IMR-90 (cell line): ENCODE measurements around the gene MYNN. TPM values are rescaled to one million over a fixed set of nuclear protein-coding genes. Genes with fewer than 3 reads are reported as not detected.
A peak's percentile ranks its signal among the peaks of the same experiment; 100 is the strongest.

ENCODE experiments used
- ATAC-seq: fragments of 200-7000 bp; cut with Tn5 transposase; 2 replicates; pipeline ENCODE4 v1.9.1; 2020; ENCODE audit warnings: low read depth, mild to moderate bottlenecking, moderate library complexity
- BruUV-seq: library from RNA; stranded (reverse); fragments of 400-500 nt; replicated peaks from 2 replicates; lab custom pipeline; 2021; lab: Mats Ljungman, UMichigan
- CTCF ChIA-PET: fragments of 300-600 bp; formaldehyde crosslinking; extraction: SDS; loops from one replicate; lab custom pipeline; 2021; ENCODE audit warnings: antibody characterized with exemption; lab: Yijun Ruan, JAX
- POLR2A ChIA-PET: fragments of 300-600 bp; sonication (Branson Sonifier 250); formaldehyde crosslinking; loops from one replicate; lab custom pipeline; 2022; ENCODE audit warnings: antibody characterized with exemption; ENCODE audit not compliant: unreplicated experiment; lab: Charles Lee
- DNase-seq: peaks from one replicate; pipeline ENCODE4 v3.0.0; 2013
- H2AFZ ChIP-seq: replicated peaks from 2 replicates; pipeline ENCODE3; 2013; ENCODE audit warnings: low read length, mild to moderate bottlenecking; ENCODE audit not compliant: poor library complexity
- H2AK5ac ChIP-seq: 2 replicates; pipeline ENCODE4 v1.6.1; 2013; ENCODE audit warnings: low read depth, low read length, inconsistent platforms
- H2AK9ac ChIP-seq: replicated peaks from 2 replicates; pipeline ENCODE3; 2013; ENCODE audit warnings: mild to moderate bottlenecking, low read depth, low read length, moderate library complexity; ENCODE audit not compliant: poor library complexity
- H2BK120ac ChIP-seq: 2 replicates; pipeline ENCODE4 v1.6.1; 2013; ENCODE audit warnings: low read depth, low read length, inconsistent platforms
- H2BK15ac ChIP-seq: 3 replicates; pipeline ENCODE4 v1.6.1; 2013; ENCODE audit warnings: low read depth, low read length, inconsistent platforms
- H2BK20ac ChIP-seq: 2 replicates; pipeline ENCODE4 v1.6.1; 2013; ENCODE audit warnings: low read depth, mild to moderate bottlenecking, inconsistent platforms, low read length, moderate library complexity
- H2BK5ac ChIP-seq: 2 replicates; pipeline ENCODE4 v1.6.1; 2013; ENCODE audit warnings: mild to moderate bottlenecking, low read depth, low read length, inconsistent platforms; ENCODE audit not compliant: poor library complexity, severe bottlenecking
- H3K14ac ChIP-seq: replicated peaks from 2 replicates; pipeline ENCODE4 v1.6.1; 2013; ENCODE audit warnings: low read depth, low read length, inconsistent platforms
- H3K18ac ChIP-seq: 2 replicates; pipeline ENCODE4 v1.6.1; 2013; ENCODE audit warnings: low read depth, low read length, control low read depth
- H3K23ac ChIP-seq: 2 replicates; pipeline ENCODE4 v1.6.1; 2013; ENCODE audit warnings: low read depth, low read length, inconsistent platforms
- H3K27ac ChIP-seq: 2 replicates; pipeline ENCODE4 v1.5.1; 2013; ENCODE audit warnings: mild to moderate bottlenecking, control low read depth, low read length; ENCODE audit not compliant: insufficient read depth
- H3K27me3 ChIP-seq: 2 replicates; pipeline ENCODE4 v1.6.1; 2013; ENCODE audit warnings: low read length; ENCODE audit not compliant: control insufficient read depth, insufficient read depth
- H3K36me3 ChIP-seq: 2 replicates; pipeline ENCODE4 v1.6.1; 2013; ENCODE audit warnings: low read length, mixed read lengths; ENCODE audit not compliant: control insufficient read depth, insufficient read depth
- H3K4ac ChIP-seq: 2 replicates; pipeline ENCODE4 v1.6.1; 2013; ENCODE audit warnings: low read depth, low read length, inconsistent platforms
- H3K4me1 ChIP-seq: 2 replicates; pipeline ENCODE4 v1.6.1; 2013; ENCODE audit warnings: low read length, mixed read lengths; ENCODE audit not compliant: control insufficient read depth, insufficient read depth
- H3K4me2 ChIP-seq: 2 replicates; pipeline ENCODE4 v1.6.1; 2013; ENCODE audit warnings: low read depth, mild to moderate bottlenecking, control low read depth, low read length, moderate library complexity
- H3K4me3 ChIP-seq: 2 replicates; pipeline ENCODE4 v1.5.1; 2013; ENCODE audit warnings: low read depth, mild to moderate bottlenecking, control low read depth, low read length, moderate library complexity; ENCODE audit not compliant: insufficient read depth
- H3K56ac ChIP-seq: 2 replicates; pipeline ENCODE4 v1.6.1; 2013; ENCODE audit warnings: low read length, inconsistent platforms; ENCODE audit not compliant: insufficient read depth; ENCODE audit errors: extremely low read depth
- H3K79me1 ChIP-seq, 2 experiments: 2 replicates each; pipeline ENCODE4 v1.6.1; 2013; ENCODE audit warnings: low read length in 2 of 2, inconsistent platforms in 1 of 2, low read depth in 1 of 2
- H3K9ac ChIP-seq: 2 replicates; pipeline ENCODE4 v1.6.1; 2013; ENCODE audit warnings: low read depth, low read length, control low read depth
- H3K9me1 ChIP-seq: 2 replicates; pipeline ENCODE4 v1.6.1; 2013; ENCODE audit warnings: low read length, inconsistent platforms; ENCODE audit not compliant: insufficient read depth
- H3K9me3 ChIP-seq: 2 replicates; pipeline ENCODE4 v1.6.1; 2013; ENCODE audit warnings: low read length; ENCODE audit not compliant: control insufficient read depth, insufficient read depth
- H4K20me1 ChIP-seq: 2 replicates; pipeline ENCODE4 v1.6.1; 2013; ENCODE audit warnings: low read length, inconsistent platforms; ENCODE audit not compliant: insufficient read depth
- H4K5ac ChIP-seq: 2 replicates; pipeline ENCODE4 v1.6.1; 2013; ENCODE audit warnings: mild to moderate bottlenecking, low read depth, low read length, control low read depth
- H4K8ac ChIP-seq, 2 experiments: 2 replicates each; pipeline ENCODE4 v1.6.1; 2013; ENCODE audit warnings: low read depth in 2 of 2, low read length in 2 of 2, control low read depth in 1 of 2, inconsistent platforms in 1 of 2
- H4K91ac ChIP-seq: 2 replicates; pipeline ENCODE4 v1.6.1; 2013; ENCODE audit warnings: low read depth, low read length, inconsistent platforms; ENCODE audit not compliant: insufficient read depth
- BHLHE40 ChIP-seq: fragments of 150-350 bp; IDR thresholded peaks from 2 replicates; pipeline ENCODE4 v1.6.1; 2016; ENCODE audit warnings: mild to moderate bottlenecking, low read depth, low read length
- CHD1 ChIP-seq: IDR thresholded peaks from 2 replicates; pipeline ENCODE4 v1.6.1; 2012; ENCODE audit warnings: low read depth, low read length, improper control_type of control experiment
- FOS ChIP-seq: fragments of 150-350 bp; IDR thresholded peaks from 2 replicates; pipeline ENCODE4 v1.6.1; 2016; ENCODE audit warnings: low read depth, low read length
- MAZ ChIP-seq: IDR thresholded peaks from 2 replicates; pipeline ENCODE4 v1.6.1; 2012; ENCODE audit warnings: low read depth, mild to moderate bottlenecking, low read length, improper control_type of control experiment, moderate library complexity, borderline replicate concordance
- MXI1 ChIP-seq: IDR thresholded peaks from 2 replicates; pipeline ENCODE4 v1.6.1; 2012; ENCODE audit warnings: low read depth, mild to moderate bottlenecking, low read length, moderate library complexity, borderline replicate concordance
- NFE2L2 ChIP-seq: fragments of 150-350 bp; IDR thresholded peaks from 2 replicates; pipeline ENCODE4 v1.6.1; 2016; ENCODE audit warnings: low read depth, mild to moderate bottlenecking, low read length
- POLR2A ChIP-seq: IDR thresholded peaks from 2 replicates; pipeline ENCODE4 v1.6.1; 2012; ENCODE audit warnings: mild to moderate bottlenecking, low read depth, low read length
- RAD21 ChIP-seq: IDR thresholded peaks from 2 replicates; pipeline ENCODE4 v1.6.1; 2012; ENCODE audit warnings: low read length, improper control_type of control experiment
- RCOR1 ChIP-seq: IDR thresholded peaks from 2 replicates; pipeline ENCODE4 v1.6.1; 2012; ENCODE audit warnings: mild to moderate bottlenecking, low read length, improper control_type of control experiment; ENCODE audit not compliant: insufficient replicate concordance
- SMC3 ChIP-seq: fragments of 150-350 bp; IDR thresholded peaks from 2 replicates; pipeline ENCODE4 v1.6.1; 2016; ENCODE audit warnings: low read depth, mild to moderate bottlenecking, antibody characterized with exemption, low read length, moderate library complexity
- USF2 ChIP-seq: fragments of 150-350 bp; IDR thresholded peaks from 2 replicates; pipeline ENCODE4 v1.6.1; 2017; ENCODE audit warnings: mild to moderate bottlenecking, antibody characterized with exemption, low read length, low read depth
- WGBS, 2 experiments: methylation state at CpG; one replicate each; pipeline versions ENCODE4 v1.1.5 to v1.1.7; 2013; ENCODE audit warnings: missing lambda C conversion rate in 2 of 2; ENCODE audit not compliant: insufficient read length in 1 of 2; ENCODE audit errors: extremely low coverage in 2 of 2; 5-methylcytosine and 5-hydroxymethylcytosine counted together
- dilution Hi-C: fragments of 300-500 bp; cut with HindIII; formaldehyde crosslinking; loops from one replicate; pipeline ENCODE4 v1.14.3; 2018; ENCODE audit warnings: low sequenced_read_pairs; ENCODE audit not compliant: unreplicated experiment
- in situ Hi-C: fragments of 300-500 bp; cut with MboI; formaldehyde crosslinking; loops from 3 replicates; pipeline ENCODE4 v1.14.3; 2019; ENCODE audit warnings: low sequenced_read_pairs, inconsistent platforms, mixed read lengths
- intact Hi-C: fragments of 100-400 bp; cut with micrococcal nuclease; formaldehyde crosslinking; loops from 2 replicates; pipeline ENCODE4 v1.10.0; 2022
- polyA plus RNA-seq, 3 experiments: library from polyadenylated mRNA; depleted of rRNA; stranded (reverse); fragments of >200 nt; gene quantifications; 2 replicates each; pipeline ENCODE4 v1.2.3, GENCODE V29; 2012; ENCODE audit warnings: low replicate concordance in 1 of 3
- total RNA-seq: library from RNA; depleted of rRNA; stranded (reverse); fragments of >200 nt; gene quantifications from 2 replicates; pipeline ENCODE4 v1.2.3, GENCODE V29; 2012

MYNN gene
- total and polyA plus RNA-seq, 2 of the 4 experiments (the other 2 are of a cell fraction) = 11.8 to 26.9 TPM

GRCh38 chr3:169771497-169772304 lies 1.5 kb upstream of the MYNN start (continued):
- TF ChIP-seq FOS (peak; percentile 93), NFE2L2 (no peak), POLR2A (no peak), SMC3 (no peak)

- H3K9me1 ChIP-seq = no peaks in the 10 kb centered on the region
- peak overlapping the region; percentile 91 for H3K56ac ChIP-seq
- intact Hi-C loops = loop anchor here (2.0 to 10.0 kb wide), 2 partner anchors 212 to 626 kb away; no protein-coding TSS in a partner anchor
- H3K4me3 ChIP-seq = peak overlapping the region; percentile 80
- 0% methylated on average over 2 of the region's 15 CpGs; no CpG with 5 or more reads in 1 of the 2 experiments for WGBS, 2 experiments
- TF ChIP-seq RCOR1 (no peak), RAD21 (no peak), CHD1 (0 out of 2 replicates have a peak, but pooled peaks have one; percentile 26), MXI1 (peak; percentile 82; the same call in 1 of the 2 replicates), SMC3 (no peak), USF2 (0 out of 2 replicates have a peak, but pooled peaks have one; percentile 23), MAZ (no peak), BHLHE40 (no peak; the same call in 1 of the 2 replicates)
- in situ Hi-C loops = loop anchor here (25.0 kb wide), 1 partner anchor 1685 kb away; the partner anchor contains the start of gene GOLIM4
- peaks cover 5 to 9% of the 10 kb centered on the region in 2 experiments for H3K79me1 ChIP-seq
- H2AK5ac ChIP-seq = peak overlapping the region; percentile 41
- CTCF ChIA-PET = interaction anchor here (0.7 to 0.8 kb wide), 2 partner anchors 11 to 38 kb away, joined by 4 read pairs; no protein-coding TSS in a partner anchor
- peak overlapping the region; percentile 90 for H2AK9ac ChIP-seq
- H4K5ac ChIP-seq = peak overlapping the region; percentile 72
- peak overlapping the region; percentile 94 for H3K4ac ChIP-seq
- no peaks in the 10 kb centered on the region for H3K27me3 ChIP-seq
- H3K36me3 ChIP-seq = 0 out of 2 replicates have a peak, but pooled peaks cover 2% of the 10 kb centered on the region
- POLR2A ChIA-PET = interaction anchor here (0.6 kb wide), 1 partner anchor 774 kb away, joined by 3 read pairs; no protein-coding TSS in a partner anchor
- DNase-seq = peak; percentile 81
- H2BK5ac ChIP-seq = peak overlapping the region; percentile 86
- H3K9me3 ChIP-seq = no peaks in the 10 kb centered on the region
- no peak overlapping the region for H2BK20ac ChIP-seq
- H2BK15ac ChIP-seq = peak overlapping the region; percentile 8; the same call in 1 of the 3 replicates
- peak; percentile 51 for ATAC-seq
- H4K91ac ChIP-seq = peak overlapping the region; percentile 81
- peak overlapping the region; percentile 63 to 92 for H4K8ac ChIP-seq
- no peaks in the 10 kb centered on the region for H3K4me1 ChIP-seq
- no peaks in the 10 kb centered on the region for H4K20me1 ChIP-seq
- peak overlapping the region; percentile 83 for H3K23ac ChIP-seq
- peak overlapping the region; percentile 35; the same call in 1 of the 2 replicates for H2BK120ac ChIP-seq
- dilution Hi-C loops = no loop called here
- H3K18ac ChIP-seq = peak overlapping the region; percentile 70
- H2AFZ ChIP-seq = peak overlapping the region; percentile 94
- peak overlapping the region; percentile 93 for H3K27ac ChIP-seq
- BruUV-seq = no TSS peak
- peak overlapping the region; percentile 97 for H3K14ac ChIP-seq
- H3K9ac ChIP-seq = peak overlapping the region; percentile 82
- peak overlapping the region; percentile 83 for H3K4me2 ChIP-seq
Measured at GRCh38 chr3:169772305-169772896, 795 bp upstream of the MYNN start.
